DND-41 (cell line): ENCODE data around the gene NFATC2.

Experiments
- CTCF ChIP-seq: IDR thresholded peaks from 2 replicates; pipeline ENCODE4 v1.5.1; 2012; ENCODE audit warnings: borderline replicate concordance, low read length, moderate library complexity, mild to moderate bottlenecking; ENCODE audit not compliant: poor library complexity, severe bottlenecking; ENCODE audit errors: extremely low read depth
- EZH2 ChIP-seq: IDR thresholded peaks from 3 replicates; pipeline ENCODE4 v1.6.1; 2012; ENCODE audit warnings: borderline replicate concordance, low read depth, mild to moderate bottlenecking, moderate library complexity, low read length, inconsistent platforms; ENCODE audit not compliant: severe bottlenecking

GRCh38 chr20:51526106-51526470, 16.4 kb downstream of the NFATC2 start:
- TF ChIP-seq CTCF (no peak), EZH2 (no peak)
